GM21423 (cell line): ENCODE results near the gene PRICKLE2.
A peak's percentile ranks its signal among the peaks of the same experiment; 100 is the strongest.

Experiments
- ATAC-seq: cut with Tn5 transposase; IDR thresholded peaks from one replicate; pipeline ENCODE4 v1.9.1; 2021; ENCODE audit warnings: mild to moderate bottlenecking, moderate library complexity; ENCODE audit not compliant: unreplicated experiment

PRICKLE2 gene, protein sequence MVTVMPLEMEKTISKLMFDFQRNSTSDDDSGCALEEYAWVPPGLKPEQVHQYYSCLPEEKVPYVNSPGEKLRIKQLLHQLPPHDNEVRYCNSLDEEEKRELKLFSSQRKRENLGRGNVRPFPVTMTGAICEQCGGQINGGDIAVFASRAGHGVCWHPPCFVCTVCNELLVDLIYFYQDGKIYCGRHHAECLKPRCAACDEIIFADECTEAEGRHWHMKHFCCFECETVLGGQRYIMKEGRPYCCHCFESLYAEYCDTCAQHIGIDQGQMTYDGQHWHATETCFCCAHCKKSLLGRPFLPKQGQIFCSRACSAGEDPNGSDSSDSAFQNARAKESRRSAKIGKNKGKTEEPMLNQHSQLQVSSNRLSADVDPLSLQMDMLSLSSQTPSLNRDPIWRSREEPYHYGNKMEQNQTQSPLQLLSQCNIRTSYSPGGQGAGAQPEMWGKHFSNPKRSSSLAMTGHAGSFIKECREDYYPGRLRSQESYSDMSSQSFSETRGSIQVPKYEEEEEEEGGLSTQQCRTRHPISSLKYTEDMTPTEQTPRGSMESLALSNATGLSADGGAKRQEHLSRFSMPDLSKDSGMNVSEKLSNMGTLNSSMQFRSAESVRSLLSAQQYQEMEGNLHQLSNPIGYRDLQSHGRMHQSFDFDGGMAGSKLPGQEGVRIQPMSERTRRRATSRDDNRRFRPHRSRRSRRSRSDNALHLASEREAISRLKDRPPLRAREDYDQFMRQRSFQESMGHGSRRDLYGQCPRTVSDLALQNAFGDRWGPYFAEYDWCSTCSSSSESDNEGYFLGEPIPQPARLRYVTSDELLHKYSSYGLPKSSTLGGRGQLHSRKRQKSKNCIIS

DNA sequence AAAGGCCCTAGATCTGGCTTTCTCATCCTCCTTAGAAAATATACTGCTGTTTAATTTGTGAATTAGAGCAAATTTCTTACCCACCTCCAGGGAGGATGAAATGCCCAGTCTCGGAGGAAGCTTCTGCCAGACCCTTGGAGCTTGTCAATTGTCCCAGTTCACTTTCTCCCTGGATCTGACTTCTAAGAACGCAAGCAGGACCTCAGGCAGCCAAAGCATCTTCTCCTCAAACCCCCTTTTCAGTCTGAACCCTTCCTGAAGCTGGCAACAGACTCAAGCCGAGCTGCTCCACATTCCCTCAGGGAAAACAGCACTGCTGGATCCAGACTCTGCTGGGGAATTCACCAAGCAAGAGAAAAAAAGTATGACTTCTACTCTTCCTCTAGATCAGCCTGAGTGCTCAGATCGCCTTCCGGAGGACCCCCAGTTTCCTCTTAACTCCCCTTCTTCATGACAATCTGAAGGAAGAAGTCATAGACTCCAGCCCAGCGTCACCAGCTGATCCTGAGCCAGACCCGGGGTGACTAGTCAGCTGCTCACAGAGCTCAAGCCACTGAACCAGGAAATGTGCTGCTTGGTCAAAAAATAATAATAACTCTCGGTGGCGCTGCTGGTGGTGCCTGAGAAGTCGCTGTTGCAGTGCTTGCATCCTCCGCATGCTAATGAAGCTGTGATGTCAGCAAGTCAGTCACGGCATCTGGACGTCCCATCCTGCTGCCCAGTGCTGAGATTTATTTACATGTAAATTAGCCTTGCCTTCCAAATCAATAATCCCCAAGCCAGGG is at the start of gene PRICKLE2:
Gene PRICKLE2, minus strand, starts transcription at position 641 of the 785 bp plus-strand sequence. CDS start 26,539 bp downstream, outside the sequence.
- ATAC-seq = peak; percentile 82

DNA sequence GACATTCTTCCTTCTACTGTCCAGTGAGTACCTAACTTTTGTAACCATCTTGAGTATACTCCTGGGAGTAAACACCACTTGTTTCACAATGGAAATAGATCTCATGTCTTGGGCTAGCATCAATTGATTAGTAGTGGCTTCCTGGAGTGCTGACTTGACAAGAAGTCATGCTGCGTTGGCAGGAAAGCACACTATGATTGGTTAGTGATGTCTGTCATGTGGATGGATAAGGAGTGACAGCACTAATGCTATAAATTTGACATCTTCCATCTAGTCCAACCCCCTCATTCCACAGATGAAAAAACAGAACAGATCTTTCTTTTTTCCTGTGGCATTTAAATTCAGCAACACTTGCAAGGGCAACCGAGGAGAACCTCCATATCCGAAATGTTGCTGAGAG is 47.6 kb upstream of the PRICKLE2 start:
- ATAC-seq = no peak

DNA sequence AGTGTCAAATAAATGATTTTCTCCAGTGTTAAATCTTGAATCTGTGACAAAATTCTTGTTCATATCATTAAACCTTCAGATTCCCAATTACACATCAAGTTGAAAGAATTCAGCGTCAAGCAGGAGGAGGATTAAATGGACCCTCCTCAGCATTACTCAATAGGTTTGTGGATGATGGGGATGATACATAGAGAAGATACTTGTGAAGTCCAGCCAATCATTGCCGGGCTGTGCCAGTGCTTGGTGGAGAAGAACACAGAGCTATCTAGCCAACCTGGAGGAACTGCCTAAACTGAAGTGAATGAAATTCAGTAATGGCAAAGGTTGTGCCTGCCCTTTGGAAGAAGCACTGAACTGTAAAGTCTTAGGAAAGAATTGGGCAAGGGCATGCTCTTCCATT is 47.0 kb upstream of the PRICKLE2 start:
- ATAC-seq = no peak

DNA sequence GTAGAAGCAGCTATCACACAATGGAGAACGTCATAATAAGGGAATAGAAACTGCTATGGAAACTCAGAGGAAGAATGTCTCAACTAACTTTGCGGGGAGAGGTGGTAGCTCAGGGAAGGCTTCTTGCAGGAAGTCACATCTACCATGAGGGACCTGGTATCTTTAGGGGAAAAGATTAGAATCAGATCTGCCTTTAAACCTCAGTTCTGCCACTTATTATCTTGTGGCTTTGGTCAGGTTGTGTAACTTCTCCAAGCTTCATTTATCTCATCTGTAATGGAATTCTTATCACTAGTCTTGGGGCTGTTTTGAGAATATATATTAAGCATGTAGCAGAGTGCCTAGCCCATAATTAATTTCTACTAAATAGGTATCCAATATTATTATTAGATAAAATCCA is 46.4 kb upstream of the PRICKLE2 start:
- no peak for ATAC-seq

DNA sequence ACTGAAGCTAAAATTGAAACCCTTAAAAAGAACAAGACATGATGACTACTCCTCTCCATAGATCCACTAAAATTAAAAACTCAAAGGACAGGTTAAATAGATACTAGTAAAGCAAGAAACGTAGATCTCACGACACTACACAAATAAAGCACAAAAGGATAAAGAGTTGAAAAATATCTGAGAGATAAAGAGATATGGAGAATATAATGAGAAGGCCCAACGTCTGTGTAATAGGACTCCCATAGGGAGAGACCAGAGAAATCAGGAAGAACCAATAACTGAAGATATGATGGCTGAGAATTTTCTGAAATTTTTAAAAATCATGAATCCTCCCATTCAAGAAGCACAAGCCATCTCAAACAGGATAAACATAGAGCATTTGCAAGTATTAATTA is 45.6 kb upstream of the PRICKLE2 start:
- ATAC-seq = no peak

DNA sequence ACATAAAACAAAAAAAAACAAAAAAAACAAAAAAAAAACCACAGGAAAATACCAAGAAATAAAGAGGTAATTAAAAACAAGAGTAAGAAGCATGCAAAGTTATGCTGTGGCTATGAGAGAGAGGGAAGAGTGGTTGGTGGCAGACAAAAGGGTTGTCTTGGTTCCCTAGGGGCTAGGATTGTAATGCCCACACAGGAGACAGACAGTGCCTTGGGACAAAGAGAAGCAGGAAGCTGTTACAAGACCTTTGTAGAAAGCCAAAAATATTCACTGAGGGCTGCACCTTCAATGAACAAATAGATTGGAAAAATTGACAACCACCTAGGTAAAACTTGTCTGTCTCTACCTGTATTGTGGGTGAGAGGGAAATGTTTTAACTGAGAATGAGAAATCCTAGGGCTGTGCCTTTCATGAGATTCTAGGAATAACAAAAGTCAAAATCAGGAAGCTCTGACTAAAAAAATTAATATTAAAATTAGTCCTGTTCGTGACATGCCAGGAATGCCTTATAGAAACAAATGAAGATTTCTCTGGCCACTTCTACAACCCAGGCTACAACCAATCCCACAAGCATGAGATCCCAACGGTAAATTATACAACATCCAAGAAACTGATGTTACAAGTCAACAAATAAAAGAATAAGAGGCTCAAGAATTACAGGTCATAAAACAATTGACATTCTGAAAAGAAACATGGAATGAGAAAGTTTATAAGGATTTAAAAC is 45.0 kb upstream of the PRICKLE2 start:
- ATAC-seq = no peak

DNA sequence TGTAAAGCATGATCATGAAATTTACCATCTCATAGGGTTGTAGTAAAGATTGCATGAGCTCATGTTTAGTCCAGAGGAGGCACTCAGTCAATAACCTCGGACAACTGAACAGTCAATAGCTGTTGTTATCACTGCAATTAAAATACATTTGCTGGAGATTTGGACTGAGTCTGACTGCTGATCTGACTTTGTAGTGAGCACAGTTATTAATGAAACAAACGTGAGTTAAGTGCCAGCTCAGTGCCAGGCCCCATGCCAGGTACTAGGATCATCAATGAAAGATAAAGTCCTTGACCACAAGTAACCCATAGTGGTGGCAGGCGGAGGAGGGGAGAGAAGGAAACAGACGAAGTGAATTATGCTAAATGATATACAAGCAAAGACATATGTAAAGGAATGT is 43.7 kb upstream of the PRICKLE2 start:
- ATAC-seq = no peak

DNA sequence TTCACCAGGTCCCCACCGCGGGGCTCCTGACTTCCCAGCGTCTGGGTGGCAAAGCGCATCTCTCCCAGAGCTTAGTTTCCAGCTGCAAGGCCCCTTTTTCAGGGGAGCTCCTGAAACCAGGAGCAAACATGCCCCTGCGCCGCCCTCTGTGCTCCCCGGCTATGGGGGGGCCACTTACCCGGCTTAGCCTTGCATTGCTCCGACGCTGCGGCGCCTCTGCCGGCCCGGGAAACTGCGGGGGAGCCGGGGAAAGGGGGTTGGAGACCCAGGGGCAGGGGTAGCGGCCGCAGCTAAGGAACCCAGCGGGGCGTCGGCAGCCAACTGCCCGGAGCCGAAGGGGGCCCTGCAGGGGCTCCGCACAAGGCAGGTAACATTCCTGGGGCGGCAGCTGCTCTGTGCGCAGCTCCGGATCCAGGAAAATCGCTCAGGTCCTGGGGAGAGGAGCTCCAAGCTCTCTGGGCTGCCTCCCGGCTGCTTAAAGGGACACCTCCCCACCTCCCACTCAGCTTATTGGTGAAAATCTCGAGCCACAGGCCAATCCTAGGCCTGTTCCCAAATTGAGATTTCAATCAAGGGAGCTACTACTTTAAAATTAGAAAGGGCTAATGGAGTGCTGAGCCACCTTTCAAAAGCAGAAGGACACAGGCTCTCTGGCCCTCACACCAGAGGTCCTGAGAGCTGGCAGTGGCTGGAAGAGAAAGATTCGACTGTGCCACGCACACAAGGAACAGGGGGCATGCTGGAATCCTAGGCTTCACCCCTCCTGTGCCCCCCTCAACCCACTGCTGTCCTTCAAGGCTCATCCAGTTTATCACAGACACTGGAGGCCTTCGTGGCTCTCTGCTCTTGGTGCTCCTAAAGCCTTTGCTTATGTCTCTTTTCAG is 42.7 kb upstream of the PRICKLE2 start:
- ATAC-seq = no peak

DNA sequence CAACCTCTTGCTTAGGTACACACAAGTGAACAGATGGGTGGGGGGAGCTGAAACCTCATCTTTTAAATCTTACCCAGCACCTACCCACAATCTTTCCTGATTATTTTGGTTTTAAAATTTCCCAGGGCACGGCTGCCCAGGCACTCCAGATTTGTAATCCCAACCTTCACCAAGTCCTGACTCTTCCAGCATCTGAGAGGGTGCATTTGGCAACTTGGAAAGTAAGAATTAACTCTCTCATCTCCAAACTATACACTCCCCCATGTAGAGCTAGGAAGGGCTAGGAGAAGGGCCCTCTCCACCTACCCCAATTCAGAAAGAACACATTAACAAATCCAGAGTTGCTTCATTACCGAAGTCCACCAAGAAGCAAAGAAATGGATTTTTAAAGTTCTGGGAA is 41.7 kb upstream of the PRICKLE2 start:
- ATAC-seq = no peak

DNA sequence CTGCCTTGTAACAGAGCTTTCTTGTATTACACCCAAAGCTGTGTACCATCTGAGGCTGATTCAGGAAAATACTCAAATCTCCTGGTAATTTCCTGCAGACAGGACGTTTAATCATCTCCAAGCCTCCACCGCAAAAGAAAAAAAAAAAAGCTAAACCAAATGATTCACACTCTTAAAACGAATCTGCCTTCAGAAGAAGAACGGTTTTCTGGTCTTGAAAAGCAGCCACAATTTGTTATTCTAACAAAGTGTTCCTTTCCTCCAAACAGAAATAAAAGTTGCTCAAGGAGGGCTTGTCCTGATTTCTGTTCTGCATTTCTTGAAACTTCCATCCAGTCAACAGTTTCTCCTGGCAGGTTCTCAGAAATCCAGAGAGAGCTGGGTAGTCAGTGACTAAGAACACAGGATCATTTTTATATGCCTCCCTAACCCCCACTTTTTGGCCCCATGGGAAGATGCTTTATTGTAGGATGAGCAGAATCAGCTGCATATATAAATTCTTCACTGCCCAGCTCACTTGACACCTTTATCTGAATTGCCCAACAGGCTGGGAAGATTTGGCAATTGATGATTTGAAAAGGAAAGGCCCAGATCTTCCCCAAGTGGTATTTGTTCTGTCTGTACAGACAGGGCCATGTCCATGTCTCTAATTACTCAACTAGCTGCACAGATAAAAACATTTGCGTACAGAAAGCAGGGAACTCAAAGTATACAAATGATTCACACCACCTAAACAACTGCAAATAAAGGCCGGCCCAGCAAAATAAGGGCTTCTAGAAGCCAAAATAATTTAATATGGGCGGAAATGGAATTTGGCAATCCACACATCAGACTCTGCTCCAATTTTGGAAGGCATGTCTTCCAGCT is 41.0 kb upstream of the PRICKLE2 start:
- ATAC-seq = no peak

DNA sequence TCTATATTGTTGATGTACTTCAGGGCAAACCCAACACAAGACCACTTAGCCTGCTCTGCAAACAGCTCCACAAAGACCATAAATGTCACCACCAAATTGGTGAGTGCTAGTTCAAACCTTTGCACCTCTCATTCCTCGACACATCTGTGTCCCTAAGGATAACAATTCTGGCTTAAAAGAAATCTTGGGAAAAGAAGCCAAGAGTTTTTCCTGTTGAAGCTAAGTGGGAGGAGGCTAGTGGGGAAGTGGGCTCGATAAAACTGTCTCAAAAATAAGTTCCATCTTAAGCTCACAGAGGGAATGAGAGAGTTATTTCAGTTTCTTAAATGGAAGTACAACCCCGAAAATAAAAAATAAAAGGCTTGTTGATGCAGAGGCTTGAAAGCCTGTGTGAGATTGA is 40.4 kb upstream of the PRICKLE2 start:
- no peak for ATAC-seq

DNA sequence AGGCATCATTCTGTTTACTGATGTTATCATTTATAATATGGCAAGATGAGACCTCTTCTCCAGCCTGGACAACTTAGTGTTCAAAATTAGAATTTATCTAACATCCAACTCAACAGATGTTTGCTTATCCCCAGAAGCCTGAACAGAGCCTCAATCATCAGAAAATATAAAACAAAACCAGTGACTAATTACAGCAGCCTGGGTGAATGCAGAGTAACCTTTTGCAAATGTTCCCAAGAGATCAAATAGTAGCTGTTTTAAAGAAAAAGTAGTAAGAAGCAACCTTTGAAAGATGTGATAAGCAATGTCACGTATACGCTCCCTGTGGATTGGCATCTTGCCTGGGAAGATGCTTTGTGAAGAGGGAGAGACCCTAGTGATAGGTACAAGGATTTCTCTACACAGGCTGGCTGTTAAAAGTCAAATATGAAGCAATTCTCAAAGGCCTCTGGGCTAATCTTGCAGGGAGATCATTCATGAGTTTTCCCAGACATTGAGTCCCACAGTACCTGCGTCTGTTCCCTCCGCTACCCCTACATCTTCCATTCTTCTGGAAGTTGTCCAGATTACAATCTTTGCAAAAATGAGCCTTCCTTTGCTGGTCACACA is 39.3 kb upstream of the PRICKLE2 start:
- no peak for ATAC-seq

DNA sequence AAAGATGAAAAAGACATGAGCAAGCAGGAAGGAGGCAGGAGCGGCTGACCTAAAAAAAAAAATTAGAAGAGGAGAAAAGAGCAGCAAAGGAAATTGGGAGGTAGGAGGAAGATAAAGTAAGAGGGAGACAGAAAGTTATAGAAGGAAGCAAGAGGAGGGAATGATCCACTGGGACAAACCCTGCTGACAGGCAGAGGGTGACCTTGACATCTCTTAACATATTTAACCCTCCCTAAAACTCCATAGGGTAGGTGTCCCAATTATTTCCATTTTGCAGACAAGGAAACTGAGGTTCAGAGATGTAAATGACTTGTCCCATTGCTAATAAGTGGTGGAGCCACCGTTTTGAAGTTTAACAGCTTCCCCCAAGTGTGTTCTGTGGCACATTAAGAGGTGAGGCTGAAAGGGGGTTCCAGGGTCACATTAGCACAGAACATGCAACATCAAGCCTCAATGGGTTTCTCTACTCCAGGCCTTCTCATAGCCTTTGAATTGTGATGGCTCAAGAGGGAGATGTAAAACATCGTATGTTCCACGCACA is 37.4 kb upstream of the PRICKLE2 start:
- ATAC-seq = no peak

DNA sequence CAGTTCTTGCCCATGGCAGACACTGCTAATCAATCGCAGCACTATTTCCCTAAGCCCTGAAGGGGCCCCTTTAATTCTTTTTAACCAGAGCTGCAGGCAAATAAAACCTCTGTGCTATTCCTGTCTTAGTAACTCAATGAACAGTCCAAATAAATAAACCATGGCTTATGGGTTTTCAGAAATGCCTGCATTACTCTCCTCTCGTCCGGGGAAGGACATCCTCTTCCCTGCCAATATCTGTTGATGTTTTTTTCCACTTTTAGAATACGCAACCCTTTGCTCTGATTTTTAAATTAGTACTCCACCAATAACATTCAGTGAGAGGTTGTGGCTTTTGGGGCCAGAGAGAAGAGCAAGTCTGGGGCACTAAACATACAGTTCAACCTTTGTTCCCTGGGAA is 35.2 kb upstream of the PRICKLE2 start:
- ATAC-seq = no peak

DNA sequence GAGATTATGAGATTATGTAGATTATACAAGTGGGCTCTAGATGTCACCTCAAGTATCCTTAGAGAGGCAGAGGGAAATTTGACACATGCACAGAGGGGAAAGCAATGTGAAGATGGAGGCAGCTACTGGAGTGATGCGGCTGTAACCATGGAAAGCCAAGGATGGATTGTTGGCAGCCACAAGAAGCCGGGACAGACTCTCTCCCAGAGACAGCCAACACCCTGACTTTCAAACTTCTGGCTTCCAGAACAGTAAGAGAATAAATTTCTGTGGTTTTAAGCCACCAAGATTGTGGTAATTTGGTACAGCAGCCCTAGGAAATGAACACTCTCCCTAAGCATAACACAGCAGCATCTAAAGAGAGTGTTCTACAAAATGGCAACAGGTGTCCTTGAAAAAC is 34.4 kb upstream of the PRICKLE2 start:
- no peak for ATAC-seq

DNA sequence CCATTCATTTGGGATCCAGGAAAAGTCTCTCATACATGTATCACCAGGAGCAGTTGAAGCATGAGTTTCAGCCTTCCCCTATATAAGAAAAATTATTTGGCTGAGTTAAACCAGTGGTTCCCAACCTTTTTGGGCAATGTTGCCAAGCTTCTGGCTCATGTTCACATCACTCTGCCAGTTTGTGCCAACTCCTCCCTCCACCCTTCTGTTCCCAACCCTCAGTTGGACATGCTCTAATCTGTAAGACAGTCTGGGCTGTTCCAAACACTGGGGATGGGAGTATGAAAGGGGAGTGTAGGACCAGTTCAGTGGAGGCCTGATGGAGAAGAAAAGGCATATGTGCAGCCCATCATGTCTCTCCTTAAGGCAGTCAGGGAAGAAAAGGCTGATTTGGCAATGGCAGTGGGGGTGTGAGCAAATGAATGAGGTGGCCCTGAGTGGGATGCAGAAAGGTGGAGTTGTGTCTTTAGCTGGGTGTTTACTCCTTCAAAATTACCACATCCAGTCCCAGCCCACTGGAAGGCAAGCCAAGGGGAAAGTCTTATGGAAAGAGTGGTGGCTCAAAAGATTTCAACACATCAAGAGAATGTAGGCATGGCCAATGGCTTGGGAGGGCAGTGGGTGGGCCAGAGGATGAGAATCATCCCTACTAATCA is 32.0 kb upstream of the PRICKLE2 start:
- no peak for ATAC-seq

DNA sequence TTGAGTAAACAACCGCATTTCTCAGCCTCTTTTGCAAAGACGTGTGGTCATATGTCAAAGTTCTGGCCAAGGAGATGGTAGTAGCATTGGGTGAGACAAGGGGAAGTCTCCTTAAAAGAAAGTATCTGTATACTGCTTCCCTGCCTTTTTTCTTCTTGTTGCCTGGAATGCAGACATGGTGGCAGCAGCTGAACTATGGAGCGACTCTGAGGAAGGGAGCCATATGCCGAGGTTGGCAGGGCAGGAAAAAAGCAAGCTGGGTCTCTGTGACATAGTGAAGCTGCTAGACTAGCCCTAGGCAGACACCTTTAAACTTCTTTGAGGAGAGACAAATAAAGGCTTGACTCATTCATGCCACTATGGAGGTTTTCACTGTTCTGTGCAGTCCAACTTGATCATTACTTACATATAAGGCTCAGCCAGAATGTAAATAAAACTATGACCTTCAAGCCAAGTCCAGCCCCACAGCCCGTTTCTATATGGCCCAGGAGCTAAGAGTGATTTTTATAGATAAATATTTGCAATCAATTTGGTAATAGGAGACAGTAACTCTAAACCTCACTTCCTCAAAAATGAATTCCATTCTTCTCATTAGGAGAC is 30.6 kb upstream of the PRICKLE2 start:
- no peak for ATAC-seq
